Measurements from ENCODE around the gene MAN2B2. TPM values are rescaled to one million over a fixed set of nuclear protein-coding genes. Genes with fewer than 3 reads are reported as not detected.

Gene MAN2B2
- polyA plus RNA-seq, 1 experiment: 22.8 TPM

DNA sequence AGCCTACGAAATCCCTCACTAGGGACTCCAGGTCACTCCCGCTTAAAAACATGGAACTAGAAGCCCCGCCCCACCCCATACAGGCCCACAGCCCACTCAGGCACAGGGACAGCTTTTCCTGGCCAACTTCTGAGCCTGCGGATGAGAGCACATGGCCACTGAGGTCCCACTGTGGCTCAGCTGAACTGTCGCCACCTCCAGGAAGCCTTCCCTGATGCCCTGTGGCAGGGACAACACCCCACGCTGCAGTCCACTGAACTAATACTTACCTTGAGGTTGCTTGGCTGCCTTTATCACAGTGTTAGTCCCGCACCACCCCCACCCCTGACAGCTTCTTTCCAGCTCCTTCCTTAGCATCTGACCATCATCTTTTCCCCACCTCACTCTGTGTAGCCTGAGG is 39.3 kb upstream of the MAN2B2 start:
- Histone ChIP-seq H3K9me3 (ENCODE audit: control insufficient read depth, insufficient read depth, low read length) (peaks cover 17% of the 10 kb centered on the region), H3K4me3 (ENCODE audit: low read depth, low read length) (no peak overlapping the region), H3K27me3 (ENCODE audit: control insufficient read depth, insufficient read depth, low read length) (no peaks in the 10 kb centered on the region), H3K27ac (ENCODE audit: low read depth, low read length) (no peak overlapping the region)
- POLR2A ChIA-PET: no interaction called here
- TF ChIP-seq, protein P1, sequence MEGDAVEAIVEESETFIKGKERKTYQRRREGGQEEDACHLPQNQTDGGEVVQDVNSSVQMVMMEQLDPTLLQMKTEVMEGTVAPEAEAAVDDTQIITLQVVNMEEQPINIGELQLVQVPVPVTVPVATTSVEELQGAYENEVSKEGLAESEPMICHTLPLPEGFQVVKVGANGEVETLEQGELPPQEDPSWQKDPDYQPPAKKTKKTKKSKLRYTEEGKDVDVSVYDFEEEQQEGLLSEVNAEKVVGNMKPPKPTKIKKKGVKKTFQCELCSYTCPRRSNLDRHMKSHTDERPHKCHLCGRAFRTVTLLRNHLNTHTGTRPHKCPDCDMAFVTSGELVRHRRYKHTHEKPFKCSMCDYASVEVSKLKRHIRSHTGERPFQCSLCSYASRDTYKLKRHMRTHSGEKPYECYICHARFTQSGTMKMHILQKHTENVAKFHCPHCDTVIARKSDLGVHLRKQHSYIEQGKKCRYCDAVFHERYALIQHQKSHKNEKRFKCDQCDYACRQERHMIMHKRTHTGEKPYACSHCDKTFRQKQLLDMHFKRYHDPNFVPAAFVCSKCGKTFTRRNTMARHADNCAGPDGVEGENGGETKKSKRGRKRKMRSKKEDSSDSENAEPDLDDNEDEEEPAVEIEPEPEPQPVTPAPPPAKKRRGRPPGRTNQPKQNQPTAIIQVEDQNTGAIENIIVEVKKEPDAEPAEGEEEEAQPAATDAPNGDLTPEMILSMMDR (IDR thresholded peaks at IDR 0.05; ENCODE audit: low read depth, low read length): no peak
- no peak for DNase-seq (ENCODE audit: low read depth, low spot score)
- CTCF ChIA-PET: no interaction called here

DNA sequence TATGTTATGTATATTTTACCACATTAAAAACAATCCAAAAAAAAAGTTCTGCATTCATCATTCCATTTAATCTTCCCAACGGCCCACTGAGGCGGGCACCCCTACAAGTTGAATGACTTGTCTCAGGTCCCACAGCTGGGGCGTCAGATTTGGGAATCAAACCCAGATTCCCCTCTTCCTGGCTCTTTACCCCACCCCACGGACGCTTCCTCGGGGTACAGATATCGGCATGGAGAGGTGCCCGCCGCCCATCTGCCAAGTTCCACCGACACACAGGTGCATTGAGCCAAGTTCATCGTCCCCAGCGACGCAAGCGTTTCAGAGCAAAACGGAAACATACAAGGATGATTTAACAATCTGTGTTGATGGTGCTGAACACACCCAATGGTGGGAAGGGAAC is 36.9 kb upstream of the MAN2B2 start:
- Histone ChIP-seq H3K4me3 (ENCODE audit: low read depth, low read length) (no peak overlapping the region), H3K27ac (ENCODE audit: low read depth, low read length) (no peak overlapping the region), H3K27me3 (ENCODE audit: control insufficient read depth, insufficient read depth, low read length) (no peaks in the 10 kb centered on the region), H3K9me3 (ENCODE audit: control insufficient read depth, insufficient read depth, low read length) (peaks cover 19% of the 10 kb centered on the region)
- CTCF ChIA-PET: no interaction called here
- POLR2A ChIA-PET: no interaction called here
- no peak for DNase-seq (ENCODE audit: low read depth, low spot score)
- TF ChIP-seq, protein P1 (IDR thresholded peaks at IDR 0.05; ENCODE audit: low read depth, low read length): no peak

DNA sequence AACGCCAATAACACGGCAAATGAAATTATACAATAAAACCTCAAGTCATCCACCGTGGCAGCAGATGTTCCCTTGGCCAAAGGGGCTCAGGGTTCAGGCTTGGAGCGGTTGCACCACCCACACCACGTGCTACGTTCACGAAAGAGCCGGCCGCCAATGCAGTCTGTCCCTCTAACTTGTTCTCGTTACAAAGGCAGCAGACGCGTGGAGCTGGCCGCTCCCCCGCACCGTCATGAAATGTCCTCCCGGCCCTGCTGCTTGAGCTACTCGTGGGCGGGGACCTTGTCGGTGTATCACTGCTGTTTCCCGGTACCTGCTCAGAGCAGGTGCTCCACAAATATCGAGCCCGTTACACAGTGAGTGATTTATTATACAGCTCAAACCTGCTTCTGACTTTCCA is 36.4 kb upstream of the MAN2B2 start:
- ChIA-PET CTCF (no interaction called here), POLR2A (no interaction called here)
- no peak overlapping the region for H3K27ac ChIP-seq (ENCODE audit: low read depth, low read length)
- TF ChIP-seq, protein P1 (IDR thresholded peaks at IDR 0.05; ENCODE audit: low read depth, low read length): no peak
- DNase-seq (ENCODE audit: low read depth, low spot score): no peak
- H3K9me3 ChIP-seq (ENCODE audit: control insufficient read depth, insufficient read depth, low read length): peaks cover 19% of the 10 kb centered on the region
- no peaks in the 10 kb centered on the region for H3K27me3 ChIP-seq (ENCODE audit: control insufficient read depth, insufficient read depth, low read length)
- no peak overlapping the region for H3K4me3 ChIP-seq (ENCODE audit: low read depth, low read length)

DNA sequence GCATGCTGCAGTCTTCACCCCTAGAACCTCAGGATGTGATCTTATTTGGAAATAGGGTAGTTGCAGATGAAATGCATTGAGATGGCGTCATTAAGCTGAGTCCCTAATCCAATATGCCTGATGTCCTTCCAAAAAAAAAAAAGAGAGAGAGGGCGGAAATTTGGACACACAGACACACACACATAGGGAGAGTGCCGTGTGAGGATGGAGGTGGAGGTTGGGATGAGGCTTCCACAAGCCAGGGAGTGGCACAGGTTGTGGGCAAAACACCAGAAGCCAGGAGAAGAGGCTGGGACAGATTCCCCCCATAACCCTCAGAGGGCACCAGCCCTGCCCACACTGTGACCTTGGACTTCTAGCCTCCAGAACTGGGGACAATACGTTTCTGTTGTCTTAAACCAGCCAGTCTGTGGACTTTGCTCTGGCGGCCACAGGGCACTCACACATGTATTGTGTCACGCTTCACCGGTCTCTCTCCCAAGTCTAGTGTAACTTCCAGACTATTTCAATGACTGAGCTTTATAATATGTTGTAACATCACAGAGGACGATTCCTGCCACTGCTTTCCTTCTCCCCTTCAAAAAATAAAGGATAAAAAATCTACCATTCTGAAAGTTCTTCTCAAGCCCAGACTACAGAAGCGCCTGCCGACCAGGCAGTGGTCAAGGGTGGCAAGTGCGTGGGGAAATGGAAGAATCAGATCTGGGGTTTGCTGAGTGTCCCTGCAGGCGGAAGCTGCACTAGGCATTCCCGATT is 35.8 kb upstream of the MAN2B2 start:
- H3K9me3 ChIP-seq (ENCODE audit: control insufficient read depth, insufficient read depth, low read length): peaks cover 19% of the 10 kb centered on the region
- TF ChIP-seq, protein P1 (IDR thresholded peaks at IDR 0.05; ENCODE audit: low read depth, low read length): no peak
- no peak overlapping the region for H3K4me3 ChIP-seq (ENCODE audit: low read depth, low read length)
- H3K27ac ChIP-seq (ENCODE audit: low read depth, low read length): no peak overlapping the region
- no peaks in the 10 kb centered on the region for H3K27me3 ChIP-seq (ENCODE audit: control insufficient read depth, insufficient read depth, low read length)
- ChIA-PET CTCF (no interaction called here), POLR2A (no interaction called here)
- no peak for DNase-seq (ENCODE audit: low read depth, low spot score)

DNA sequence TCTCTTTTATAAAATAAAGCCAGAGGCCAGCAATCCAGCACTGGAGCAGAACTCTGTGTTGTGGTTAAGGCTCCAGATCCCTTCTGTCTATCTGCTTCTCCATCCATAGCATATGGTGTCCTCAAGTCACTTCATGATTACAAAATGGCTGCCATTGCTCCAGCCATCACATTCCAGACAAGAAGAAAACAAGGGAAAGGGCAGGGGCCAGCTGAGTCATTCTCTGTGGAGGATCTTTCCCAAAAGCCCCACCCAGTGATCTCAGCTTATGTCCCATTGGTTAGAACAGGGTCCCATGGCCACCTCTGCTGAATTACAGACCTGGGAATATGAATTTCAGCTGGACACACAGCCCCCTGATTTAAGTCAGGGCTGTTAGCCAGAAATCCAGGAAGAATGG is 34.1 kb upstream of the MAN2B2 start:
- TF ChIP-seq, protein P1 (IDR thresholded peaks at IDR 0.05; ENCODE audit: low read depth, low read length): no peak

More for the DNA sequence above, 34.1 kb upstream of the MAN2B2 start:
- POLR2A ChIA-PET: no interaction called here
- no peak for DNase-seq (ENCODE audit: low read depth, low spot score)
- Histone ChIP-seq H3K9me3 (ENCODE audit: control insufficient read depth, insufficient read depth, low read length) (peaks cover 8% of the 10 kb centered on the region), H3K27ac (ENCODE audit: low read depth, low read length) (no peak overlapping the region), H3K4me3 (ENCODE audit: low read depth, low read length) (no peak overlapping the region), H3K27me3 (ENCODE audit: control insufficient read depth, insufficient read depth, low read length) (no peaks in the 10 kb centered on the region)
- CTCF ChIA-PET: no interaction called here
